H1 (cell line): ENCODE data around the gene TRIB2. TPM values are rescaled to one million over a fixed set of nuclear protein-coding genes. Genes with fewer than 3 reads are reported as not detected.

Source experiments
- CTCF ChIA-PET: fragments of 300-600 bp; sonication (Branson Sonifier 250); formaldehyde crosslinking; loops from one replicate; lab custom pipeline; 2021; ENCODE audit not compliant: partially characterized antibody; lab: Charles Lee
- POLR2A ChIA-PET: fragments of 300-600 bp; sonication (Branson Sonifier 250); formaldehyde crosslinking; loops from one replicate; lab custom pipeline; 2021; ENCODE audit warnings: inconsistent platforms; ENCODE audit not compliant: partially characterized antibody; lab: Charles Lee
- DNase-seq, 2 experiments: peaks; one replicate each; pipeline versions ENCODE4 v3.0.0 to v3.0.0-alpha.2; 2010 to 2022; ENCODE audit warnings: low spot score in 2 of 2, low read depth in 1 of 2, mixed read lengths in 1 of 2
- FAIRE-seq: peaks from 2 replicates; lab custom pipeline; 2011; peaks lifted over from hg19 to GRCh38; lab: Jason Lieb, UNC
- H2AFZ ChIP-seq: 2 replicates; pipeline ENCODE4 v1.8.1; 2012; ENCODE audit warnings: low read length, inconsistent platforms
- H2AK5ac ChIP-seq: 2 replicates; pipeline ENCODE4 v1.6.1; 2013; ENCODE audit warnings: low read depth, low read length
- H2BK120ac ChIP-seq: replicated peaks from 2 replicates; pipeline ENCODE3; 2013; ENCODE audit warnings: low read depth, low read length, inconsistent platforms
- H2BK12ac ChIP-seq: 2 replicates; pipeline ENCODE4 v1.6.1; 2013; ENCODE audit warnings: low read depth, low read length
- H2BK15ac ChIP-seq: 2 replicates; pipeline ENCODE4 v1.6.1; 2013; ENCODE audit warnings: low read length
- H2BK20ac ChIP-seq: 2 replicates; pipeline ENCODE4 v1.6.1; 2013; ENCODE audit warnings: low read length
- H2BK5ac ChIP-seq: 2 replicates; pipeline ENCODE4 v1.6.1; 2013; ENCODE audit warnings: low read depth, low read length
- H3K14ac ChIP-seq: 2 replicates; pipeline ENCODE4 v1.6.1; 2013; ENCODE audit warnings: inconsistent platforms; ENCODE audit not compliant: insufficient read length
- H3K18ac ChIP-seq: 2 replicates; pipeline ENCODE4 v1.6.1; 2013; ENCODE audit warnings: low read length; ENCODE audit errors: extremely low read depth
- H3K23ac ChIP-seq: 2 replicates; pipeline ENCODE4 v1.6.1; 2013; ENCODE audit warnings: inconsistent platforms; ENCODE audit not compliant: insufficient read length
- H3K23me2 ChIP-seq: 2 replicates; pipeline ENCODE4 v1.6.1; 2013; ENCODE audit warnings: low read depth, low read length
- H3K27ac ChIP-seq: 2 replicates; pipeline ENCODE4 v1.6.1; 2011; ENCODE audit warnings: low read depth, low read length, inconsistent platforms
- H3K27me3 ChIP-seq, 4 experiments: replicated peaks in 1 of 4; 1 replicate in 1 of 4; 2 replicates in 3 of 4; pipeline versions ENCODE4 v1.6.1 to v1.8.1; 2011 to 2013; ENCODE audit warnings: low read length in 3 of 4, mild to moderate bottlenecking in 3 of 4, inconsistent platforms in 2 of 4, mixed read lengths in 2 of 4, moderate library complexity in 1 of 4; ENCODE audit not compliant: control insufficient read depth in 3 of 4, insufficient read depth in 3 of 4; ENCODE audit errors: extremely low read depth in 1 of 4
- H3K36me3 ChIP-seq, 4 experiments: 2 replicates each; pipeline versions ENCODE4 v1.6.1 to v1.8.1; 2011 to 2013; ENCODE audit warnings: mild to moderate bottlenecking in 4 of 4, low read length in 3 of 4, moderate library complexity in 2 of 4, control low read depth in 1 of 4, inconsistent platforms in 1 of 4; ENCODE audit not compliant: insufficient read depth in 4 of 4, control insufficient read depth in 2 of 4
- H3K4ac ChIP-seq: replicated peaks from 2 replicates; pipeline ENCODE3; 2013; ENCODE audit warnings: low read length, low read depth, mixed read lengths, inconsistent platforms; ENCODE audit not compliant: insufficient read length
- H3K4me1 ChIP-seq, 4 experiments: replicated peaks in 1 of 4; 1 replicate in 1 of 4; 2 replicates in 3 of 4; pipeline versions ENCODE4 v1.6.1 to v1.8.1; 2011 to 2013; ENCODE audit warnings: low read length in 3 of 4, inconsistent platforms in 2 of 4, mixed read lengths in 1 of 4; ENCODE audit not compliant: insufficient read depth in 4 of 4, control insufficient read depth in 3 of 4
- H3K4me2 ChIP-seq, 2 experiments: 2 replicates each; pipeline versions ENCODE4 v1.6.1 to v1.8.1; 2011 to 2013; ENCODE audit warnings: low read depth in 2 of 2, low read length in 2 of 2, control low read depth in 1 of 2, inconsistent platforms in 1 of 2, mild to moderate bottlenecking in 1 of 2; ENCODE audit not compliant: insufficient read depth in 1 of 2
- H3K4me3 ChIP-seq, 4 experiments: fragments of 200-600, 300-600 bp in 1 of 4; sonication (generic), shearing (Covaris generic), sonication (Bioruptor Twin) in 1 of 4; 2 replicates each; pipeline versions ENCODE4 v1.5.1 to v1.8.1; 2011 to 2016; ENCODE audit warnings: low read length in 4 of 4, low read depth in 3 of 4, control low read depth in 2 of 4, inconsistent platforms in 2 of 4, mild to moderate bottlenecking in 2 of 4, mixed read lengths in 1 of 4, moderate library complexity in 1 of 4; ENCODE audit not compliant: insufficient read depth in 2 of 4; ENCODE audit errors: extremely low read depth in 1 of 4
- H3K56ac ChIP-seq: replicated peaks from 2 replicates; pipeline ENCODE3; 2013; ENCODE audit warnings: low read depth, mild to moderate bottlenecking, mixed read lengths, low read length, inconsistent platforms; ENCODE audit not compliant: insufficient read length
- H3K79me1 ChIP-seq: 2 replicates; pipeline ENCODE4 v1.6.1; 2013; ENCODE audit warnings: low read depth, low read length, control low read depth
- H3K79me2 ChIP-seq, 2 experiments: 2 replicates each; pipeline versions ENCODE4 v1.6.1 to v1.8.1; 2012 to 2013; ENCODE audit warnings: low read length in 2 of 2, mild to moderate bottlenecking in 2 of 2, inconsistent platforms in 1 of 2; ENCODE audit not compliant: insufficient read depth in 2 of 2, control insufficient read depth in 1 of 2
- H3K9ac ChIP-seq, 4 experiments: replicated peaks in 1 of 4; 1 replicate in 1 of 4; 2 replicates in 3 of 4; pipeline versions ENCODE4 v1.6.1 to v1.8.1; 2011 to 2013; ENCODE audit warnings: low read depth in 3 of 4, low read length in 3 of 4, control low read depth in 2 of 4, mild to moderate bottlenecking in 2 of 4, moderate library complexity in 2 of 4, inconsistent platforms in 1 of 4; ENCODE audit errors: extremely low read depth in 1 of 4
- H3K9me3 ChIP-seq, 2 experiments: 2 replicates each; pipeline versions ENCODE4 v1.6.1 to v1.8.1; 2012 to 2013; ENCODE audit warnings: mild to moderate bottlenecking in 2 of 2, moderate library complexity in 2 of 2, control low read depth in 1 of 2, inconsistent platforms in 1 of 2, low read depth in 1 of 2, low read length in 1 of 2, mixed read lengths in 1 of 2; ENCODE audit not compliant: insufficient read depth in 2 of 2
- H4K20me1 ChIP-seq, 2 experiments: replicated peaks in 1 of 2; 2 replicates each; pipeline versions ENCODE3 to v1.8.1; 2011 to 2013; ENCODE audit warnings: inconsistent platforms in 2 of 2, low read length in 2 of 2, mild to moderate bottlenecking in 1 of 2; ENCODE audit not compliant: insufficient read depth in 2 of 2, control insufficient read depth in 1 of 2
- H4K5ac ChIP-seq: 2 replicates; pipeline ENCODE4 v1.6.1; 2013; ENCODE audit warnings: low read length, low read depth, mixed read lengths, inconsistent platforms; ENCODE audit not compliant: insufficient read length
- H4K8ac ChIP-seq: 2 replicates; pipeline ENCODE4 v1.8.0; 2013; ENCODE audit warnings: mild to moderate bottlenecking, moderate library complexity, low read length, inconsistent platforms; ENCODE audit not compliant: insufficient read depth; ENCODE audit errors: extremely low read depth
- H4K91ac ChIP-seq: replicated peaks from 2 replicates; pipeline ENCODE3; 2013; ENCODE audit warnings: low read length, mixed read lengths, inconsistent platforms; ENCODE audit not compliant: insufficient read length
- EP300 ChIP-seq, 2 experiments: IDR thresholded peaks; 1 replicate in 1 of 2; 2 replicates in 1 of 2; pipeline ENCODE4 v1.6.1; 2011 to 2012; ENCODE audit warnings: low read depth in 2 of 2, low read length in 2 of 2, mild to moderate bottlenecking in 2 of 2, borderline replicate concordance in 1 of 2, inconsistent platforms in 1 of 2, moderate library complexity in 1 of 2
- NANOG ChIP-seq: IDR thresholded peaks from 2 replicates; pipeline ENCODE4 v1.6.1; 2011; ENCODE audit warnings: low read length, low read depth, mild to moderate bottlenecking, inconsistent platforms; ENCODE audit not compliant: insufficient read depth, poor library complexity, severe bottlenecking
- POU5F1 ChIP-seq: IDR thresholded peaks from 2 replicates; pipeline ENCODE4 v1.6.1; 2011; ENCODE audit warnings: low read depth, mild to moderate bottlenecking, low read length, moderate library complexity
- SIN3A ChIP-seq, 2 experiments: IDR thresholded peaks in 1 of 2; conservative IDR thresholded peaks in 1 of 2; 2 replicates each; pipeline ENCODE4 v1.6.1; 2011 to 2012; ENCODE audit warnings: low read length in 2 of 2, improper control_type of control experiment in 1 of 2, low read depth in 1 of 2, mild to moderate bottlenecking in 1 of 2
- TAF1 ChIP-seq: IDR thresholded peaks from 2 replicates; pipeline ENCODE4 v1.6.1; 2011; ENCODE audit warnings: mild to moderate bottlenecking, low read depth, low read length
- TAF7 ChIP-seq: optimal IDR thresholded peaks from 2 replicates; pipeline ENCODE3; 2011; ENCODE audit warnings: low read depth, mild to moderate bottlenecking, inconsistent platforms, low read length, moderate library complexity, borderline replicate concordance
- TCF12 ChIP-seq: IDR thresholded peaks from 2 replicates; pipeline ENCODE4 v1.6.1; 2011; ENCODE audit warnings: low read depth, mild to moderate bottlenecking, low read length
- TEAD4 ChIP-seq: IDR thresholded peaks from 2 replicates; pipeline ENCODE4 v1.6.1; 2012; ENCODE audit warnings: low read depth, low read length, inconsistent platforms, mixed read lengths
- YY1 ChIP-seq: IDR thresholded peaks from 2 replicates; pipeline ENCODE4 v1.6.1; 2011; ENCODE audit warnings: low read depth, mild to moderate bottlenecking, low read length
- WGBS, 2 experiments: shearing (Covaris generic) in 1 of 2; methylation state at CpG; one replicate each; pipeline versions ENCODE4 v1.1.6 to v1.1.7; 2013 to 2015; ENCODE audit warnings: low lambda C conversion rate in 2 of 2, mixed read lengths in 2 of 2, inconsistent platforms in 1 of 2, low coverage in 1 of 2, missing lambda C conversion rate in 1 of 2; ENCODE audit not compliant: insufficient replicate concordance in 2 of 2, insufficient coverage in 1 of 2, insufficient read length in 1 of 2; ENCODE audit errors: extremely low coverage in 1 of 2, missing lambda C conversion rate in 1 of 2; 5-methylcytosine and 5-hydroxymethylcytosine counted together
- polyA plus RNA-seq, 7 experiments: library from polyadenylated mRNA; depleted of rRNA in 3 of 7; stranded (reverse) in 5 of 7; unstranded in 2 of 7; fragments of >200 nt in 5 of 7; fragments of 200-250 nt in 2 of 7; gene quantifications; 1 replicate in 5 of 7; 2 replicates in 1 of 7; 4 replicates in 1 of 7; pipeline versions ENCODE4 v1.2.1 to v1.2.3, GENCODE V29; 2011 to 2013; ENCODE audit warnings: missing spikeins in 2 of 7, mixed read lengths in 2 of 7
- total RNA-seq: library from RNA; stranded (reverse); fragmentation: NEBNext Ultra II Directional; extraction: Animal tissue kit (Norgen Biotek cat#: 25700); gene quantifications from 2 replicates; pipeline ENCODE4 v1.2.1, GENCODE V29; 2021
- TF ChIP-seq, protein P1 (sequence below): IDR thresholded peaks from 2 replicates; pipeline ENCODE4 v1.6.1; 2012; ENCODE audit warnings: inconsistent platforms
- TF ChIP-seq, protein P2 (sequence below): IDR thresholded peaks from 2 replicates; pipeline ENCODE4 v1.6.1; 2012; ENCODE audit warnings: inconsistent platforms

Gene TRIB2
- total and polyA plus RNA-seq, 2 of the 8 experiments (the other 6 are each of a cell fraction or from before 2014, with no cell fraction given) = 40.8 to 57.0 TPM

DNA sequence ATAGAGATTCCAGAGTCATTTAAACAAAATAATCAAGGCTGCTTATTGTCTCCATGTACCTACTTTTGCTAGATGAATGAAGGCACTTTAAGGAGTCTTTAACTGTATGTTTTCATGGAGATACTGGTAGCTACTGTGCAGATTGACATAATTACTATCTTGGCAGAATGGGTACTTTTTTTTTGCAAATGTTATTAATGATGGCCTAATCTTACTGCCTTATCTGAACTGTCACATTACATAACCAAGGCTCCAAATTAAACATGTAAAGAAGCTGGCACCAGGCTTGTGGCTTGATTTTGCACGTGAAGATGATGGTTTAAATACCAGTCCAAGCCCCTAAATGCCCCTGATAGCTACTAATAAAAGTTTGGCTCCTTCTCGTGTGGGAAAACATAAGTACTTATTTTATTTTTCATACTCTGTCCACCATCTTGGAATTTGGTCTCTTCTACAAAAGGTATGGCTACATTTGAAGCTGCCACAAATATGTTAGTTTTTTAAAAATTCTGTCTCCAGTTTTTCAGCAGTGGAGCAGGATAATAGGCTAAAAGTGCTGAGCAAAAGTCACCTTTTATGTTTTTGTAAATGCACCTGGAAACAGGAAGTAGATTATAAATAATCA is 4.1 kb downstream of the TRIB2 start:
- peaks cover 18 to 82% of the 10 kb centered on the region in 2 experiments for H3K79me2 ChIP-seq
- no peak overlapping the region for H2BK15ac ChIP-seq
- peak overlapping the region; percentile 68 to 83; a peak in 3 of 4 replicates for H3K4me2 ChIP-seq
- no peaks in the 10 kb centered on the region for H3K27me3 ChIP-seq
- no peak overlapping the region for H2BK20ac ChIP-seq
- no peak overlapping the region for H2BK5ac ChIP-seq
- no peak overlapping the region for H4K5ac ChIP-seq
- H2BK120ac ChIP-seq = no peak overlapping the region
- no peak for DNase-seq
- H3K9me3 ChIP-seq = no peaks in the 10 kb centered on the region
- POLR2A ChIA-PET = interaction anchor here (0.6 to 1.6 kb wide), 2 partner anchors 13 to 931 kb away, joined by 3 to 7 read pairs; no protein-coding TSS in a partner anchor
- H3K14ac ChIP-seq = no peak overlapping the region
- peak overlapping the region in 1 of 4 experiments; percentile 58; a peak in 1 of 7 replicates for H3K9ac ChIP-seq
- no peak overlapping the region for H2AFZ ChIP-seq
- peaks cover 9 to 27% (median 25%) of the 10 kb centered on the region in 4 experiments; a peak in 7 of 8 replicates for H3K36me3 ChIP-seq
- H3K18ac ChIP-seq = no peak overlapping the region
- H3K4me1 ChIP-seq = peaks cover 1 to 10% (median 7%) of the 10 kb centered on the region in 4 experiments; a peak in 4 of 7 replicates
- H4K91ac ChIP-seq = no peak overlapping the region
- CTCF ChIA-PET = interaction anchor here (0.6 to 2.9 kb wide), 8 partner anchors 8 to 891 kb away, joined by 3 to 16 read pairs (median 4); no protein-coding TSS in a partner anchor
- no peak overlapping the region for H3K4ac ChIP-seq
- H3K27ac ChIP-seq = no peak overlapping the region
- H3K79me1 ChIP-seq = peaks cover 7% of the 10 kb centered on the region; the same call in 1 of the 2 replicates
- H4K20me1 ChIP-seq = peaks cover 17 to 39% of the 10 kb centered on the region in 2 experiments
- no peak for FAIRE-seq
- H3K4me3 ChIP-seq = peak overlapping the region in 2 of 4 experiments; percentile 74 to 95; a peak in 3 of 8 replicates
- no peak overlapping the region for H3K56ac ChIP-seq
- H2BK12ac ChIP-seq = no peak overlapping the region
- H2AK5ac ChIP-seq = no peak overlapping the region
- H4K8ac ChIP-seq = no peak overlapping the region
- H3K23ac ChIP-seq = no peak overlapping the region
- peaks cover 3% of the 10 kb centered on the region; the same call in 1 of the 2 replicates for H3K23me2 ChIP-seq
- WGBS, 2 experiments = 82% methylated on average over 2 of the region's 2 CpGs; no CpG with 5 or more reads in 1 of the 2 experiments
- TF ChIP-seq NANOG = no peak
- TF ChIP-seq TAF7 = no peak
- TF ChIP-seq, protein P1, sequence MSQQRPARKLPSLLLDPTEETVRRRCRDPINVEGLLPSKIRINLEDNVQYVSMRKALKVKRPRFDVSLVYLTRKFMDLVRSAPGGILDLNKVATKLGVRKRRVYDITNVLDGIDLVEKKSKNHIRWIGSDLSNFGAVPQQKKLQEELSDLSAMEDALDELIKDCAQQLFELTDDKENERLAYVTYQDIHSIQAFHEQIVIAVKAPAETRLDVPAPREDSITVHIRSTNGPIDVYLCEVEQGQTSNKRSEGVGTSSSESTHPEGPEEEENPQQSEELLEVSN = no peak
- TF ChIP-seq TCF12 = no peak
- TF ChIP-seq SIN3A (conservative IDR thresholded peaks at IDR 0.05 in 1 of 2, IDR thresholded peaks at IDR 0.05 in 1 of 2; ENCODE audit: low read depth in 1 of 2, low read length in 2 of 2) = no peak
- no peak for TF ChIP-seq EP300 (IDR thresholded peaks at IDR 0.05; ENCODE audit: borderline replicate concordance in 1 of 2, low read depth in 2 of 2, low read length in 2 of 2)
- no peak for TF ChIP-seq TAF1
- TF ChIP-seq TEAD4 = no peak
- TF ChIP-seq, protein P2, sequence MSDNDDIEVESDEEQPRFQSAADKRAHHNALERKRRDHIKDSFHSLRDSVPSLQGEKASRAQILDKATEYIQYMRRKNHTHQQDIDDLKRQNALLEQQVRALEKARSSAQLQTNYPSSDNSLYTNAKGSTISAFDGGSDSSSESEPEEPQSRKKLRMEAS = no peak
- TF ChIP-seq POU5F1 = no peak
- no peak for TF ChIP-seq YY1
